ENCODE measurements around the gene MTMR3. TPM values are rescaled to one million over a fixed set of nuclear protein-coding genes. Genes with fewer than 3 reads are reported as not detected.
A peak's percentile ranks its signal among the peaks of the same experiment; 100 is the strongest.

Gene MTMR3
- total and polyA plus RNA-seq, 4 donors, result 13.6 to 86.0 (median 41.3) TPM

GRCh38 chr22:29885610-29886009 is 2.6 kb downstream of the MTMR3 start:
- ATAC-seq (ENCODE audit: insufficient read depth, low FRiP score), result no peak
- H3K9me3 ChIP-seq (ENCODE audit: control insufficient read depth in 4 of 4, insufficient read depth in 3 of 4, low read length in 3 of 4), result no peaks in the 10 kb centered on the region
- H3K4me3 ChIP-seq, result no peak overlapping the region
- peak in 1 of 3 donors; percentile 39 for DNase-seq
- TF ChIP-seq, protein P1, sequence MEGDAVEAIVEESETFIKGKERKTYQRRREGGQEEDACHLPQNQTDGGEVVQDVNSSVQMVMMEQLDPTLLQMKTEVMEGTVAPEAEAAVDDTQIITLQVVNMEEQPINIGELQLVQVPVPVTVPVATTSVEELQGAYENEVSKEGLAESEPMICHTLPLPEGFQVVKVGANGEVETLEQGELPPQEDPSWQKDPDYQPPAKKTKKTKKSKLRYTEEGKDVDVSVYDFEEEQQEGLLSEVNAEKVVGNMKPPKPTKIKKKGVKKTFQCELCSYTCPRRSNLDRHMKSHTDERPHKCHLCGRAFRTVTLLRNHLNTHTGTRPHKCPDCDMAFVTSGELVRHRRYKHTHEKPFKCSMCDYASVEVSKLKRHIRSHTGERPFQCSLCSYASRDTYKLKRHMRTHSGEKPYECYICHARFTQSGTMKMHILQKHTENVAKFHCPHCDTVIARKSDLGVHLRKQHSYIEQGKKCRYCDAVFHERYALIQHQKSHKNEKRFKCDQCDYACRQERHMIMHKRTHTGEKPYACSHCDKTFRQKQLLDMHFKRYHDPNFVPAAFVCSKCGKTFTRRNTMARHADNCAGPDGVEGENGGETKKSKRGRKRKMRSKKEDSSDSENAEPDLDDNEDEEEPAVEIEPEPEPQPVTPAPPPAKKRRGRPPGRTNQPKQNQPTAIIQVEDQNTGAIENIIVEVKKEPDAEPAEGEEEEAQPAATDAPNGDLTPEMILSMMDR (IDR thresholded peaks at IDR 0.05; ENCODE audit: control extremely low read depth, extremely low read depth), result no peak
- WGBS, 2 donors, result 35 to 43% methylated on average over 4 of the region's 4 CpGs
- H3K27ac ChIP-seq (ENCODE audit: low read depth in 1 of 2, low read length in 1 of 2), result peak overlapping the region in 1 of 2 donors; percentile 16
- no peaks in the 10 kb centered on the region for H3K27me3 ChIP-seq (ENCODE audit: control insufficient read depth in 3 of 3, insufficient read depth in 3 of 3, low read length in 2 of 3)
- H3K9ac ChIP-seq (ENCODE audit: insufficient read depth in 1 of 2, low read length in 2 of 2), result no peak overlapping the region
- H3K4me1 ChIP-seq (ENCODE audit: control insufficient read depth in 5 of 5, insufficient read depth in 5 of 5, low read length in 5 of 5), result peaks cover 3 to 21% (median 18%) of the 10 kb centered on the region in 5 donors
- no peaks in the 10 kb centered on the region for H3K36me3 ChIP-seq (ENCODE audit: control insufficient read depth in 4 of 4, insufficient read depth in 4 of 4, low read length in 4 of 4)

DNA sequence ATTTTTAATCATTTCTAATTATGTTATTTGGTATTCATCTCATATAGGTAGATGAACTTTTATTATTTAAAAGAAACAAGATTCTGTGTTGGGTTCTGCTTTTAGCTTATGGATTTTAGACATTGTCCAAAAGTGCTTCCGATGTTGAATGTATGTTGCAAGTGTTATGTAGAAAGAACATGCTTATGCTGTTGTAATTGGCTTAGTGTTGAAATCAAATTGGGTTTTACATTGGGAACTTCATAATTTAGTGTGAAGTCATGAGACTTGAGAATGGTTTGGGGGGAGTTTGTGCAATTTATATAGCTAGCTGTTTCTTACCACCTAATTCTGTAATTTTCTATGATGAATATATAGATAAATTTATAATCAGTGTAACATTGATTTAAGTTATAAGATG is 3.6 kb downstream of the MTMR3 start:
- Histone ChIP-seq H3K4me1 (ENCODE audit: control insufficient read depth in 5 of 5, insufficient read depth in 5 of 5, low read length in 5 of 5) (peaks cover 3 to 21% (median 18%) of the 10 kb centered on the region in 5 donors), H3K27me3 (ENCODE audit: control insufficient read depth in 3 of 3, insufficient read depth in 3 of 3, low read length in 2 of 3) (no peaks in the 10 kb centered on the region), H3K36me3 (ENCODE audit: control insufficient read depth in 4 of 4, insufficient read depth in 4 of 4, low read length in 4 of 4) (no peaks in the 10 kb centered on the region), H3K4me3 (no peak overlapping the region), H3K27ac (ENCODE audit: low read depth in 1 of 2, low read length in 1 of 2) (no peak overlapping the region), H3K9ac (ENCODE audit: insufficient read depth in 1 of 2, low read length in 2 of 2) (no peak overlapping the region), H3K9me3 (ENCODE audit: control insufficient read depth in 4 of 4, insufficient read depth in 3 of 4, low read length in 3 of 4) (no peaks in the 10 kb centered on the region)
- ATAC-seq (ENCODE audit: insufficient read depth, low FRiP score) (no peak), DNase-seq (no peak)
- TF ChIP-seq, protein P1 (IDR thresholded peaks at IDR 0.05; ENCODE audit: control extremely low read depth, extremely low read depth), result no peak
- WGBS, 2 donors, result 32 to 72% methylated on average over 1 of the region's 1 CpG

- H3K27me3 ChIP-seq (ENCODE audit: control insufficient read depth in 3 of 3, insufficient read depth in 3 of 3, low read length in 2 of 3), result no peaks in the 10 kb centered on the region
- TF ChIP-seq, protein P1 (IDR thresholded peaks at IDR 0.05; ENCODE audit: control extremely low read depth, extremely low read depth), result no peak
- DNase-seq (no peak), ATAC-seq (ENCODE audit: insufficient read depth, low FRiP score) (no peak)
- peaks cover 3 to 21% (median 18%) of the 10 kb centered on the region in 5 donors for H3K4me1 ChIP-seq (ENCODE audit: control insufficient read depth in 5 of 5, insufficient read depth in 5 of 5, low read length in 5 of 5)
- H3K36me3 ChIP-seq (ENCODE audit: control insufficient read depth in 4 of 4, insufficient read depth in 4 of 4, low read length in 4 of 4), result no peaks in the 10 kb centered on the region
- H3K4me3 ChIP-seq, result no peak overlapping the region
- H3K27ac ChIP-seq (ENCODE audit: low read depth in 1 of 2, low read length in 1 of 2), result no peak overlapping the region
- 56 to 60% methylated on average over 2 of the region's 2 CpGs for WGBS, 2 donors
- no peaks in the 10 kb centered on the region for H3K9me3 ChIP-seq (ENCODE audit: control insufficient read depth in 4 of 4, insufficient read depth in 3 of 4, low read length in 3 of 4)
- no peak overlapping the region for H3K9ac ChIP-seq (ENCODE audit: insufficient read depth in 1 of 2, low read length in 2 of 2)
Observed at GRCh38 chr22:29887358-29887757, 4.4 kb downstream of the MTMR3 start.

DNA sequence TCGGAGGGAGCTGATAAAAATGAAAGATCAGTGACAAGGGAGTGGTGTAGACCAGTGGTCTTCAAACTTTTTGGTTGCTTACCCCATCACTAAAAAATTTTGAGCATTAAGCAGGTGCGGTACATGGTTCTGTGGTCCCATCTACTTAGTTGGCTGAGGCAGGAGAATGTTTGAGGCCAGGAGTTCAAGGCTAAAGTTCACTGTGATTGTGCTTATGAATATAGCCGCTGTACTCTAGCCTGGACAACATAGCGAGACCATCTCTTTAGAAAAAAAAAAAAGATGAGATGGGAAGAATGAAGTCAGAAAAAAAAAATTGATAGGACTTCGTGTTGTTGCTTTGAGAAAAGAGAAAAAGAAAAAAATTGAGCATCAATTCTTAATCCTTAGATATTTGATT is 7.8 kb downstream of the MTMR3 start:
- no peak for DNase-seq
- Histone ChIP-seq H3K4me3 (no peak overlapping the region), H3K36me3 (ENCODE audit: control insufficient read depth in 4 of 4, insufficient read depth in 4 of 4, low read length in 4 of 4) (no peaks in the 10 kb centered on the region), H3K27me3 (ENCODE audit: control insufficient read depth in 3 of 3, insufficient read depth in 3 of 3, low read length in 2 of 3) (no peaks in the 10 kb centered on the region), H3K9me3 (ENCODE audit: control insufficient read depth in 4 of 4, insufficient read depth in 3 of 4, low read length in 3 of 4) (no peaks in the 10 kb centered on the region), H3K4me1 (ENCODE audit: control insufficient read depth in 5 of 5, insufficient read depth in 5 of 5, low read length in 5 of 5) (peaks cover 0 to 13% (median 10%) of the 10 kb centered on the region in 5 donors), H3K9ac (ENCODE audit: insufficient read depth in 1 of 2, low read length in 2 of 2) (no peak overlapping the region), H3K27ac (ENCODE audit: low read depth in 1 of 2, low read length in 1 of 2) (no peak overlapping the region)
- no peak for ATAC-seq (ENCODE audit: insufficient read depth, low FRiP score)
- WGBS, 2 donors, result 92 to 97% methylated on average over 5 of the region's 5 CpGs
- TF ChIP-seq, protein P1 (IDR thresholded peaks at IDR 0.05; ENCODE audit: control extremely low read depth, extremely low read depth), result no peak
